Liver (tissue), 9 donors: ENCODE results near the gene DLST. TPM values are rescaled to one million over a fixed set of nuclear protein-coding genes. Genes with fewer than 3 reads are reported as not detected.

Experiments used
- DNase-seq: peaks from one replicate; pipeline ENCODE4 v3.0.0-alpha.2; 2017; ENCODE audit warnings: low spot score
- H3K27ac ChIP-seq, 2 donors: one replicate each; pipeline ENCODE4 v1.7.0; 2013; ENCODE audit warnings: inconsistent platforms in 2 of 2, low read length in 2 of 2, control low read depth in 1 of 2, low read depth in 1 of 2, mild to moderate bottlenecking in 1 of 2
- H3K27me3 ChIP-seq, 4 donors: one replicate each; pipeline versions ENCODE4 v1.6.1 to v1.7.0; 2013; ENCODE audit warnings: low read length in 3 of 4, inconsistent platforms in 1 of 4, mild to moderate bottlenecking in 1 of 4, moderate library complexity in 1 of 4; ENCODE audit not compliant: control insufficient read depth in 4 of 4, insufficient read depth in 4 of 4
- H3K36me3 ChIP-seq, 4 donors: one replicate each; pipeline versions ENCODE4 v1.6.1 to v1.7.0; 2013; ENCODE audit warnings: low read length in 3 of 4, mild to moderate bottlenecking in 3 of 4, low read depth in 1 of 4, moderate library complexity in 1 of 4; ENCODE audit not compliant: control insufficient read depth in 4 of 4, insufficient read depth in 3 of 4
- H3K4me1 ChIP-seq, 4 donors: one replicate each; pipeline versions ENCODE4 v1.6.1 to v1.7.0; 2013; ENCODE audit warnings: low read length in 3 of 4, mild to moderate bottlenecking in 3 of 4, moderate library complexity in 1 of 4; ENCODE audit not compliant: control insufficient read depth in 4 of 4, insufficient read depth in 4 of 4
- H3K4me3 ChIP-seq, 3 donors: one replicate each; pipeline versions ENCODE4 v1.6.1 to v1.7.0; 2013; ENCODE audit warnings: low read length in 3 of 3, control low read depth in 1 of 3, low read depth in 1 of 3, mild to moderate bottlenecking in 1 of 3
- H3K9ac ChIP-seq, 2 donors: one replicate each; pipeline ENCODE4 v1.7.0; 2013; ENCODE audit warnings: low read length in 2 of 2, mild to moderate bottlenecking in 2 of 2, moderate library complexity in 2 of 2, control low read depth in 1 of 2, low read depth in 1 of 2
- H3K9me3 ChIP-seq, 4 donors: one replicate each; pipeline versions ENCODE4 v1.6.1 to v1.7.0; 2013; ENCODE audit warnings: low read length in 3 of 4; ENCODE audit not compliant: control insufficient read depth in 4 of 4
- ATF3 ChIP-seq: IDR thresholded peaks from 2 replicates; pipeline ENCODE4 v1.6.1; 2016; ENCODE audit warnings: antibody characterized with exemption
- CTCF ChIP-seq: fragments of 150-350 bp; IDR thresholded peaks from 2 replicates; pipeline ENCODE4 v1.5.1; 2017; ENCODE audit warnings: improper control_type of control experiment, low read depth, low read length; ENCODE audit not compliant: missing input control
- EGR1 ChIP-seq, 2 donors: IDR thresholded peaks; 2 replicates each; pipeline ENCODE4 v1.6.1; 2016 to 2018; ENCODE audit warnings: antibody characterized with exemption in 2 of 2, low read depth in 2 of 2
- GABPA ChIP-seq, 2 donors: IDR thresholded peaks in 1 of 2; conservative IDR thresholded peaks in 1 of 2; 2 replicates each; pipeline ENCODE4 v1.6.1; 2016; ENCODE audit warnings: antibody characterized with exemption in 2 of 2, mild to moderate bottlenecking in 1 of 2, moderate library complexity in 1 of 2
- HNF4A ChIP-seq, 2 donors: conservative IDR thresholded peaks; 2 replicates each; pipeline ENCODE4 v1.6.1; 2016; ENCODE audit warnings: antibody characterized with exemption in 2 of 2, mild to moderate bottlenecking in 2 of 2
- HNF4G ChIP-seq: IDR thresholded peaks from 2 replicates; pipeline ENCODE4 v1.6.1; 2016; ENCODE audit warnings: antibody characterized with exemption
- JUND ChIP-seq, 2 donors: IDR thresholded peaks; 2 replicates each; pipeline ENCODE4 v1.6.1; 2016; ENCODE audit warnings: antibody characterized with exemption in 2 of 2
- MAX ChIP-seq: IDR thresholded peaks from 2 replicates; pipeline ENCODE4 v1.6.1; 2016; ENCODE audit warnings: antibody characterized with exemption
- NR2F2 ChIP-seq: IDR thresholded peaks from 2 replicates; pipeline ENCODE4 v1.6.1; 2016; ENCODE audit warnings: antibody characterized with exemption
- RAD21 ChIP-seq, 2 donors: IDR thresholded peaks; 2 replicates each; pipeline ENCODE4 v1.6.1; 2016; ENCODE audit warnings: antibody characterized with exemption in 2 of 2, mild to moderate bottlenecking in 2 of 2
- SP1 ChIP-seq: IDR thresholded peaks from 2 replicates; pipeline ENCODE4 v1.6.1; 2018; ENCODE audit warnings: antibody characterized with exemption, mild to moderate bottlenecking
- TAF1 ChIP-seq: conservative IDR thresholded peaks from 2 replicates; pipeline ENCODE4 v1.6.1; 2016; ENCODE audit warnings: antibody characterized with exemption, mild to moderate bottlenecking
- YY1 ChIP-seq: IDR thresholded peaks from 2 replicates; pipeline ENCODE4 v1.6.1; 2016; ENCODE audit warnings: antibody characterized with exemption, mild to moderate bottlenecking
- ZBTB33 ChIP-seq: IDR thresholded peaks from 2 replicates; pipeline ENCODE4 v1.6.1; 2016; ENCODE audit warnings: antibody characterized with exemption
- WGBS: extraction: QIAGEN DNeasy Blood & Tissue Kit; methylation state at CpG from one replicate; pipeline ENCODE4 v1.1.7; 2013; 5-methylcytosine and 5-hydroxymethylcytosine counted together
- polyA plus RNA-seq, 2 donors: library from polyadenylated mRNA; stranded (reverse) in 1 of 2; unstranded in 1 of 2; fragments of 200-250 nt in 1 of 2; fragments of >200 nt in 1 of 2; fragmentation: Nextera tagmentation in 1 of 2; extraction: Ambion mirVana in 1 of 2; gene quantifications; one replicate each; pipeline versions ENCODE4 v1.2.1 to v1.2.3, GENCODE V29; 2013 to 2015
- total RNA-seq, 2 donors: library from RNA; depleted of rRNA; stranded (reverse); fragments of >200 nt; gene quantifications; one replicate each; pipeline ENCODE4 v1.2.3, GENCODE V29; 2014
- TF ChIP-seq, protein P1 (sequence below): IDR thresholded peaks from 2 replicates; pipeline ENCODE4 v1.6.1; 2016; ENCODE audit warnings: antibody characterized with exemption, mild to moderate bottlenecking
- donor health status: healthy.
- donor health status: healthy.
- donor health status: healthy.
- donor health status: healthy.
- donor health status: healthy.

Gene DLST
- total and polyA plus RNA-seq, 4 donors, result 10.7 to 69.3 (median 49.5) TPM

GRCh38 chr14:74934041-74934440 lies 52.3 kb downstream of the DLST start:
- WGBS, result 56% methylated on average over 4 of the region's 4 CpGs
- H3K27ac ChIP-seq, result no peak overlapping the region

DNA sequence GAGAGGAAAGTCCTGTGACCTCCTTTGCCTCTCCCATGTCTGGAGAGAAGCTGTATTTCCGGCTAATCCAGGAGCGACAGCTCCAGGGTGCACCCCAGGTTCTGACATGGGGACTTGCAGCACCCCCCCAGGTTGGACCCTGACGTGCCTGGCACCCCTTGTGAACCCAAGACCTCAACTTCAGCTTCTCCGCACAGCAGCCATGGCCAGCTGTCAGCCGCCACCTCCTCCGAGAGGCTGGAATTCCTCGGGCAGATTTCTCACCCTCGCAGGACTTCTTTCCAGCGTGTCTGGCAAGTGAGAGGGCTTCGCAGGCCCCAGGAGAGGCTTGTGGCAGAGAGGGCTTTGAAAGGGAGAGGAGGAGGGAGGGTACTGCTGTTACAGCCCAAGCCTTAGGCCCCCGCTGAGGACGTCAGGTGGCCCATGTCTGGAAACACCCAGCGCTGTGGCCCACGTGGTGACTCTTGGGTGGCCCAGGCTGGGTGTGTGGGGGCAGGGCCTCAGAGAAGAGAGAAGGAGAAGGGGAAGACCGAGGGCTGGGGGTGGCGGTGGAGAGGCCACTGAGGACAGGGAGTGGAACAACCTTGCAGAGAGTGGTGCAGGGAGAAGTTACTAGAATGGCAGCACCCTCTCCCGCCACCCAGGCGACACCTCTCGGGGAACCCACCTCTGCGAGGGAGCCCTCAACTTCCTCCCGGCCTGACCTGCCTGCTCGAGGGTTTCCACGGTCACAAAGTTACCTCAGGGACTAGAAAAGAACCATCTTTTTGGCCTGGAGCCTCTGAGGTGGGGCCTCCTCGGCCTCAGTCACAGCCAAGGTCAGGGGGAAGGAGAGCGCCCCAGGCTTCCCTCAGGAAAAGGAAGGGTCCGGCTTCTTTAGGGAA lies 53.0 kb downstream of the DLST start:
- Histone ChIP-seq H3K27ac (no peak overlapping the region), H3K4me3 (no peak overlapping the region), H3K9ac (no peak overlapping the region), H3K27me3 (no peaks in the 10 kb centered on the region), H3K9me3 (no peaks in the 10 kb centered on the region), H3K36me3 (no peaks in the 10 kb centered on the region), H3K4me1 (peaks cover 0 to 4% (median 0%) of the 10 kb centered on the region in 4 donors)
- no peak for DNase-seq
- WGBS, result 78% methylated on average over 26 of the region's 26 CpGs
- TF ChIP-seq HNF4G, result no peak
- no peak for TF ChIP-seq GABPA (IDR thresholded peaks at IDR 0.05 in 1 of 2, conservative IDR thresholded peaks at IDR 0.05 in 1 of 2)
- TF ChIP-seq ATF3, result no peak
- no peak for TF ChIP-seq NR2F2
- no peak for TF ChIP-seq YY1
- no peak for TF ChIP-seq HNF4A (conservative IDR thresholded peaks at IDR 0.05)
- no peak for TF ChIP-seq TAF1
- no peak for TF ChIP-seq SP1
- no peak for TF ChIP-seq RAD21 (IDR thresholded peaks at IDR 0.05)
- TF ChIP-seq EGR1 (IDR thresholded peaks at IDR 0.05; ENCODE audit: low read depth in 2 of 2), result no peak
- no peak for TF ChIP-seq CTCF
- no peak for TF ChIP-seq MAX

More at GRCh38 chr14:74934041-74934440, 52.3 kb downstream of the DLST start:
- DNase-seq, result no peak
- H3K9me3 ChIP-seq, result no peaks in the 10 kb centered on the region
- H3K4me3 ChIP-seq, result no peak overlapping the region
- H3K36me3 ChIP-seq, result no peaks in the 10 kb centered on the region
- H3K9ac ChIP-seq, result no peak overlapping the region
- TF ChIP-seq YY1 (no peak), ZBTB33 (no peak), JUND (IDR thresholded peaks at IDR 0.05) (no peak), NR2F2 (no peak), MAX (no peak), TAF1 (no peak), HNF4G (no peak), RAD21 (IDR thresholded peaks at IDR 0.05) (no peak)
- TF ChIP-seq, protein P1, sequence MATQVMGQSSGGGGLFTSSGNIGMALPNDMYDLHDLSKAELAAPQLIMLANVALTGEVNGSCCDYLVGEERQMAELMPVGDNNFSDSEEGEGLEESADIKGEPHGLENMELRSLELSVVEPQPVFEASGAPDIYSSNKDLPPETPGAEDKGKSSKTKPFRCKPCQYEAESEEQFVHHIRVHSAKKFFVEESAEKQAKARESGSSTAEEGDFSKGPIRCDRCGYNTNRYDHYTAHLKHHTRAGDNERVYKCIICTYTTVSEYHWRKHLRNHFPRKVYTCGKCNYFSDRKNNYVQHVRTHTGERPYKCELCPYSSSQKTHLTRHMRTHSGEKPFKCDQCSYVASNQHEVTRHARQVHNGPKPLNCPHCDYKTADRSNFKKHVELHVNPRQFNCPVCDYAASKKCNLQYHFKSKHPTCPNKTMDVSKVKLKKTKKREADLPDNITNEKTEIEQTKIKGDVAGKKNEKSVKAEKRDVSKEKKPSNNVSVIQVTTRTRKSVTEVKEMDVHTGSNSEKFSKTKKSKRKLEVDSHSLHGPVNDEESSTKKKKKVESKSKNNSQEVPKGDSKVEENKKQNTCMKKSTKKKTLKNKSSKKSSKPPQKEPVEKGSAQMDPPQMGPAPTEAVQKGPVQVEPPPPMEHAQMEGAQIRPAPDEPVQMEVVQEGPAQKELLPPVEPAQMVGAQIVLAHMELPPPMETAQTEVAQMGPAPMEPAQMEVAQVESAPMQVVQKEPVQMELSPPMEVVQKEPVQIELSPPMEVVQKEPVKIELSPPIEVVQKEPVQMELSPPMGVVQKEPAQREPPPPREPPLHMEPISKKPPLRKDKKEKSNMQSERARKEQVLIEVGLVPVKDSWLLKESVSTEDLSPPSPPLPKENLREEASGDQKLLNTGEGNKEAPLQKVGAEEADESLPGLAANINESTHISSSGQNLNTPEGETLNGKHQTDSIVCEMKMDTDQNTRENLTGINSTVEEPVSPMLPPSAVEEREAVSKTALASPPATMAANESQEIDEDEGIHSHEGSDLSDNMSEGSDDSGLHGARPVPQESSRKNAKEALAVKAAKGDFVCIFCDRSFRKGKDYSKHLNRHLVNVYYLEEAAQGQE, result no peak
- no peaks in the 10 kb centered on the region for H3K27me3 ChIP-seq
- H3K4me1 ChIP-seq, result no peaks in the 10 kb centered on the region
